K562 (cell line): Measurements from ENCODE around the gene PCSK5. TPM values are rescaled to one million over a fixed set of nuclear protein-coding genes. Genes with fewer than 3 reads are reported as not detected.
A peak's percentile ranks its signal among the peaks of the same experiment; 100 is the strongest.

ENCODE experiments used
- ATAC-seq: fragments of 200-7000 bp; cut with Tn5 transposase; 3 replicates; pipeline ENCODE4 v1.9.1; 2020; ENCODE audit warnings: moderate library complexity
- BruUV-seq: library from RNA; stranded (reverse); fragments of 400-500 nt; replicated peaks from 2 replicates; lab custom pipeline; 2021; lab: Mats Ljungman, UMichigan
- CTCF ChIA-PET: fragments of 300-600 bp; formaldehyde crosslinking; extraction: SDS; loops from one replicate; lab custom pipeline; 2021; ENCODE audit warnings: low intra/inter-chr PET ratio; lab: Yijun Ruan, JAX
- POLR2A ChIA-PET: fragments of 300-600, 350-650 bp; sonication (Branson Sonifier 250); formaldehyde crosslinking; extraction: SDS; loops from one replicate; lab custom pipeline; 2021; ENCODE audit warnings: antibody characterized with exemption, inconsistent platforms; lab: Yijun Ruan, JAX
- DNase-seq, 4 experiments: peaks; one replicate each; pipeline versions ENCODE4 v3.0.0 to v3.0.0-alpha.2; 2011 to 2018; ENCODE audit warnings: low spot score in 3 of 4, mixed read lengths in 3 of 4; ENCODE audit errors: extremely low read depth in 1 of 4
- FAIRE-seq: peaks from 2 replicates; lab custom pipeline; 2011; peaks lifted over from hg19 to GRCh38; lab: Jason Lieb, UNC
- H2AFZ ChIP-seq: 2 replicates; pipeline ENCODE4 v1.6.0; 2011; ENCODE audit warnings: low read depth, low read length, control low read depth, inconsistent platforms
- H3K27ac ChIP-seq: fragments of 200-600 bp; 3 replicates; pipeline ENCODE4 v1.8.0; 2011; ENCODE audit warnings: low read depth, mild to moderate bottlenecking, control low read depth, inconsistent platforms, low read length, moderate library complexity, mixed read lengths; ENCODE audit errors: extremely low read depth
- H3K27me3 ChIP-seq, 2 experiments: fragments of 300-600 bp in 1 of 2; 2 replicates in 1 of 2; 3 replicates in 1 of 2; pipeline versions ENCODE4 v1.6.0 to v1.8.0; 2011; ENCODE audit warnings: inconsistent platforms in 2 of 2, low read length in 2 of 2, mild to moderate bottlenecking in 1 of 2, mixed read lengths in 1 of 2, moderate library complexity in 1 of 2; ENCODE audit not compliant: control insufficient read depth in 2 of 2, insufficient read depth in 2 of 2
- H3K36me3 ChIP-seq: fragments of 300-600 bp; 3 replicates; pipeline ENCODE4 v1.8.0; 2011; ENCODE audit warnings: mild to moderate bottlenecking, low read length, inconsistent platforms; ENCODE audit not compliant: control insufficient read depth, insufficient read depth
- H3K4me1 ChIP-seq, 2 experiments: fragments of 200-600 bp in 1 of 2; replicated peaks in 1 of 2; 2 replicates in 1 of 2; 3 replicates in 1 of 2; pipeline versions ENCODE4 v1.5.1 to v1.8.0; 2011; ENCODE audit warnings: inconsistent platforms in 2 of 2, low read length in 2 of 2, mild to moderate bottlenecking in 1 of 2, mixed read lengths in 1 of 2, moderate library complexity in 1 of 2; ENCODE audit not compliant: control insufficient read depth in 2 of 2, insufficient read depth in 2 of 2
- H3K4me2 ChIP-seq: 2 replicates; pipeline ENCODE4 v1.6.1; 2011; ENCODE audit warnings: low read length, control low read depth, inconsistent platforms, mixed read lengths; ENCODE audit not compliant: insufficient read depth
- H3K4me3 ChIP-seq: fragments of 200-600 bp; sonication (generic), shearing (Covaris generic); 2 replicates; pipeline ENCODE4 v1.5.1; 2016; ENCODE audit warnings: control low read depth, inconsistent platforms
- H3K79me2 ChIP-seq: fragments of 200-600 bp; 3 replicates; pipeline ENCODE4 v1.8.0; 2011; ENCODE audit warnings: low read length, inconsistent platforms; ENCODE audit not compliant: control insufficient read depth, insufficient read depth
- H3K9ac ChIP-seq, 2 experiments: 2 replicates each; pipeline versions ENCODE4 v1.6.0 to v1.6.1; 2011; ENCODE audit warnings: low read depth in 2 of 2, low read length in 2 of 2, control low read depth in 1 of 2, inconsistent platforms in 1 of 2, mild to moderate bottlenecking in 1 of 2, mixed read lengths in 1 of 2; ENCODE audit not compliant: insufficient read depth in 1 of 2
- H3K9me1 ChIP-seq: one replicate; pipeline ENCODE4 v1.6.0; 2011; ENCODE audit warnings: inconsistent platforms, mild to moderate bottlenecking, low read length, moderate library complexity; ENCODE audit not compliant: control insufficient read depth, insufficient read depth
- H3K9me3 ChIP-seq: replicated peaks from 2 replicates; pipeline ENCODE4 v1.5.1; 2011; ENCODE audit warnings: low read depth, low read length, inconsistent platforms; ENCODE audit not compliant: control insufficient read depth, insufficient read depth
- H4K20me1 ChIP-seq: replicated peaks from 2 replicates; pipeline ENCODE4 v1.6.1; 2011; ENCODE audit warnings: low read length, inconsistent platforms, mixed read lengths; ENCODE audit not compliant: control insufficient read depth, insufficient read depth
- CTCF ChIP-seq, 3 experiments: IDR thresholded peaks in 2 of 3; conservative IDR thresholded peaks in 1 of 3; 2 replicates each; pipeline ENCODE4 v1.5.1; 2011 to 2012; ENCODE audit warnings: low read length in 3 of 3, mild to moderate bottlenecking in 3 of 3, control low read depth in 2 of 3, improper control_type of control experiment in 1 of 3, inconsistent platforms in 1 of 3, low read depth in 1 of 3, mixed read lengths in 1 of 3, moderate library complexity in 1 of 3; ENCODE audit not compliant: insufficient read depth in 2 of 3
- TARDBP ChIP-seq: fragments of 450-650 bp; IDR thresholded peaks from 2 replicates; pipeline ENCODE4 v1.6.1; 2016
- whole genome bisulfite sequencing: fragments of 100-300 bp; shearing (Covaris generic); methylation state at CpG from one replicate; pipeline ENCODE4 v1.1.6; 2016; ENCODE audit warnings: low coverage, mixed read lengths; ENCODE audit not compliant: insufficient coverage; ENCODE audit errors: missing lambda C conversion rate; 5-methylcytosine and 5-hydroxymethylcytosine counted together
- in situ Hi-C: fragments of 300-500 bp; cut with MboI; formaldehyde crosslinking; loops from 4 replicates; pipeline ENCODE4 v1.15.0; 2018; ENCODE audit warnings: inconsistent platforms, mixed read lengths
- intact Hi-C: fragments of 100-400 bp; cut with micrococcal nuclease; formaldehyde crosslinking; loops from 2 replicates; pipeline ENCODE4 v1.14.2; 2022
- polyA plus RNA-seq, 8 experiments: library from polyadenylated mRNA; depleted of rRNA in 4 of 8; stranded (reverse) in 5 of 8; unstranded in 3 of 8; fragments of >200 nt; fragmentation: Nextera tagmentation in 2 of 8; fragmentation: Illumina TruSeq in 1 of 8; extraction: Ambion mirVana in 2 of 8; extraction: Trizol in 1 of 8; gene quantifications; 2 replicates each; pipeline versions ENCODE4 v1.2.1 to v1.2.3, GENCODE V29; 2011 to 2014; ENCODE audit warnings: inconsistent platforms in 1 of 8, missing spikeins in 1 of 8
- total RNA-seq, 7 experiments: library from RNA; depleted of rRNA in 6 of 7; stranded (reverse); fragments of >200 nt in 6 of 7; fragmentation: Illumina TruSeq in 2 of 7; extraction: Trizol in 2 of 7; gene quantifications; 2 replicates each; pipeline versions ENCODE4 v1.2.1 to v1.2.3, GENCODE V29; 2011 to 2021; ENCODE audit warnings: low replicate concordance in 1 of 7

The PCSK5 gene
- total and polyA plus RNA-seq, 9 of the 15 experiments (the other 6 are each of a cell fraction or from before 2014, with no cell fraction given), result not detected

DNA sequence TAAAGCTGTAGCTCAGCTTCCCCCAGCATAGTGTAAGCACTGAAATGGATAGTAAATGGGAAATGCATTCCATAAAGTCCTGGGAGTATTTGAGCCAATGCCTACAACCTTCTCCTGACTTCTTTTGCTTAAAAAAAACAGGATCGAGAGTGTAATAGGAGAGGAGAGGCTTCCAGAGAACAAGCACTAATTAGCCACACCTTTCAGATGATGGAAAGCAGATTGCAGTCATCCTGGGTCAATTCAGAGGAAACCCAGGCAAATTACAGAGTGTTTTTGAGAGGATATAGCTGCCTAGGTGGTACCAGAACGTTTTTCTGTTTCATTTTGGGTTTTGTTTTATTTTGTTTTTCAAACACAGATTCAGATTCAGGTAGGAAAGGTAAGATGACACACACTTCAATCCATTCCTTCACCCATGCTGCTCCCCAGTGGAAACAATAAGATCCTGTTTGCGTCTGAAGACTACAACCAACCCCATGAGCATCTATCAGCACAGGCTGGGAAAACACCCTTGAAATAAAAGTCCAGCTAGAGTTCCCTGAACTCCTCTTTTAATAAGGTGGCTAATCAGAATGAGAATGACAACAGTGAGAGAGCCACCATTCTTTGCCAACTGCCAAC, 408.2 kb downstream of the PCSK5 start:
- no peak overlapping the region for H3K9ac ChIP-seq
- POLR2A ChIA-PET, result interaction anchor here (0.6 kb wide), 2 partner anchors 63 to 80 kb away, joined by 3 to 4 read pairs; no protein-coding TSS in a partner anchor
- intact Hi-C loops, result loop anchor here (10.0 kb wide), 1 partner anchor 434 kb away; no protein-coding TSS in a partner anchor

More for the DNA sequence above, 408.2 kb downstream of the PCSK5 start:
- CTCF ChIA-PET, result no interaction called here
- Histone ChIP-seq H2AFZ (no peak overlapping the region), H3K27ac (no peak overlapping the region), H3K27me3 (peaks cover 2 to 17% of the 10 kb centered on the region in 2 experiments; a peak in 3 of 5 replicates), H3K4me1 (no peaks in the 10 kb centered on the region), H4K20me1 (no peaks in the 10 kb centered on the region), H3K9me3 (no peaks in the 10 kb centered on the region), H3K79me2 (no peaks in the 10 kb centered on the region), H3K36me3 (no peaks in the 10 kb centered on the region), H3K4me3 (no peak overlapping the region), H3K4me2 (no peak overlapping the region), H3K9me1 (no peaks in the 10 kb centered on the region)
- DNase-seq (no peak), FAIRE-seq (no peak), ATAC-seq (no peak)
- 4% methylated on average over 3 of the region's 3 CpGs for WGBS
- BruUV-seq, result no TSS peak
- in situ Hi-C loops, result no loop called here
- TF ChIP-seq CTCF (IDR thresholded peaks at IDR 0.05 in 2 of 3, conservative IDR thresholded peaks at IDR 0.05 in 1 of 3; ENCODE audit: insufficient read depth in 2 of 3, low read depth in 1 of 3, low read length in 3 of 3) (peak in 1 of 3 experiments; percentile 18; a peak in 1 of 6 replicates), TARDBP (no peak)
- TF ChIP-seq, all 486 proteins: peak for 1
